IPS DF 19.7 (cell line): Measurements from ENCODE around the gene CSNK1A1L.
A peak's percentile ranks its signal among the peaks of the same experiment; 100 is the strongest.

Source experiments
- DNase-seq: peaks from one replicate; pipeline ENCODE4 v3.0.0-alpha.2; 2013; ENCODE audit warnings: low read depth, low spot score

Gene CSNK1A1L

GRCh38 chr13:37105251-37105714 is at the start of gene CSNK1A1L:
CSNK1A1L (minus strand) TSS chr13:37105664; CDS start chr13:37105256, 408 bp downstream.
- no peak for DNase-seq

- DNase-seq = no peak
Measured at GRCh38 chr13:37149380-37149779, 43.9 kb upstream of the CSNK1A1L start.

GRCh38 chr13:37148501-37148900 is 43.0 kb upstream of the CSNK1A1L start:
- no peak for DNase-seq

- DNase-seq = no peak
Measured at GRCh38 chr13:37144661-37145060, 39.2 kb upstream of the CSNK1A1L start.

- DNase-seq = no peak
Measured at GRCh38 chr13:37143911-37144310, 38.4 kb upstream of the CSNK1A1L start.

- no peak for DNase-seq
Measured at GRCh38 chr13:37142877-37143276, 37.4 kb upstream of the CSNK1A1L start.

- DNase-seq = no peak
Measured at GRCh38 chr13:37141011-37141410, 35.5 kb upstream of the CSNK1A1L start.

GRCh38 chr13:37139356-37139755 is 33.9 kb upstream of the CSNK1A1L start:
- no peak for DNase-seq

GRCh38 chr13:37138926-37139325 is 33.5 kb upstream of the CSNK1A1L start:
- DNase-seq = no peak

- peak; percentile 3 for DNase-seq
Measured at GRCh38 chr13:37138169-37138568, 32.7 kb upstream of the CSNK1A1L start.

- no peak for DNase-seq
Measured at GRCh38 chr13:37136633-37137032, 31.2 kb upstream of the CSNK1A1L start.

- DNase-seq = no peak
Measured at GRCh38 chr13:37136187-37136586, 30.7 kb upstream of the CSNK1A1L start.

GRCh38 chr13:37134411-37135041 is 29.1 kb upstream of the CSNK1A1L start:
- no peak for DNase-seq

GRCh38 chr13:37132211-37132610 is 26.7 kb upstream of the CSNK1A1L start:
- no peak for DNase-seq

GRCh38 chr13:37131092-37131491 is 25.6 kb upstream of the CSNK1A1L start:
- no peak for DNase-seq

- no peak for DNase-seq
Measured at GRCh38 chr13:37129866-37130265, 24.4 kb upstream of the CSNK1A1L start.

- no peak for DNase-seq
Measured at GRCh38 chr13:37127691-37128241, 22.3 kb upstream of the CSNK1A1L start.

- no peak for DNase-seq
Measured at GRCh38 chr13:37123337-37123736, 17.9 kb upstream of the CSNK1A1L start.

- no peak for DNase-seq
Measured at GRCh38 chr13:37118016-37118415, 12.6 kb upstream of the CSNK1A1L start.

GRCh38 chr13:37114250-37114649 is 8.8 kb upstream of the CSNK1A1L start:
- no peak for DNase-seq

- no peak for DNase-seq
Measured at GRCh38 chr13:37113534-37113933, 8.1 kb upstream of the CSNK1A1L start.

GRCh38 chr13:37109051-37109678 is 3.7 kb upstream of the CSNK1A1L start:
- no peak for DNase-seq

- no peak for DNase-seq
Measured at GRCh38 chr13:37107868-37108267, 2.4 kb upstream of the CSNK1A1L start.
